Stimulated activated naive CD4-positive, alpha-beta T cell (primary cell): ENCODE results near the gene UQCC3.
"Not testable (repeated sequence)": the region's sequence is repeated elsewhere in the genome, so short reads cannot be mapped to it uniquely, and the experiment has no call there.

Experiments
- DNase-seq, 6 experiments: peaks; one replicate each; lab custom pipeline; 2025; lab: John Stamatoyannopoulos, UW

Gene UQCC3, protein sequence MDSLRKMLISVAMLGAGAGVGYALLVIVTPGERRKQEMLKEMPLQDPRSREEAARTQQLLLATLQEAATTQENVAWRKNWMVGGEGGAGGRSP

DNA sequence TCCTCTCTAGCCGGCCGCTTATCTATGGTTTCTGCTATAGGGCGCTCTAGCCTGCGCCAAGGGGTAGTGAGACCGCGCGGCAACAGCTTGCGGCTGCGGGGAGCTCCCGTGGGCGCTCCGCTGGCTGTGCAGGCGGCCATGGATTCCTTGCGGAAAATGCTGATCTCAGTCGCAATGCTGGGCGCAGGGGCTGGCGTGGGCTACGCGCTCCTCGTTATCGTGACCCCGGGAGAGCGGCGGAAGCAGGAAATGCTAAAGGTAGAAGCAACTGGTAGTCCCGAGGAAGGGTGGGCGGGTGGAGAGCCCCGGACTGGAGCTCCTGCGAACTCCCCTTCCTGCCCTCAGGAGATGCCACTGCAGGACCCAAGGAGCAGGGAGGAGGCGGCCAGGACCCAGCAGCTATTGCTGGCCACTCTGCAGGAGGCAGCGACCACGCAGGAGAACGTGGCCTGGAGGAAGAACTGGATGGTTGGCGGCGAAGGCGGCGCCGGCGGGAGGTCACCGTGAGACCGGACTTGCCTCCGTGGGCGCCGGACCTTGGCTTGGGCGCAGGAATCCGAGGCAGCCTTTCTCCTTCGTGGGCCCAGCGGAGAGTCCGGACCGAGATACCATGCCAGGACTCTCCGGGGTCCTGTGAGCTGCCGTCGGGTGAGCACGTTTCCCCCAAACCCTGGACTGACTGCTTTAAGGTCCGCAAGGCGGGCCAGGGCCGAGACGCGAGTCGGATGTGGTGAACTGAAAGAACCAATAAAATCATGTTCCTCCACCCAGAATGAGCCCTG, at the start of gene UQCC3, which contains the start of gene LBHD1:
TSS of gene UQCC3 (plus strand) at position 66 of the 782 bp plus-strand sequence. CDS start at position 139, 73 bp downstream.
TSS of gene LBHD1 (minus strand) at position 660 of the 782 bp plus-strand sequence. CDS start 2,236 bp downstream, outside the sequence.
- peak; percentile 48 to 86 (median 64) for DNase-seq

DNA sequence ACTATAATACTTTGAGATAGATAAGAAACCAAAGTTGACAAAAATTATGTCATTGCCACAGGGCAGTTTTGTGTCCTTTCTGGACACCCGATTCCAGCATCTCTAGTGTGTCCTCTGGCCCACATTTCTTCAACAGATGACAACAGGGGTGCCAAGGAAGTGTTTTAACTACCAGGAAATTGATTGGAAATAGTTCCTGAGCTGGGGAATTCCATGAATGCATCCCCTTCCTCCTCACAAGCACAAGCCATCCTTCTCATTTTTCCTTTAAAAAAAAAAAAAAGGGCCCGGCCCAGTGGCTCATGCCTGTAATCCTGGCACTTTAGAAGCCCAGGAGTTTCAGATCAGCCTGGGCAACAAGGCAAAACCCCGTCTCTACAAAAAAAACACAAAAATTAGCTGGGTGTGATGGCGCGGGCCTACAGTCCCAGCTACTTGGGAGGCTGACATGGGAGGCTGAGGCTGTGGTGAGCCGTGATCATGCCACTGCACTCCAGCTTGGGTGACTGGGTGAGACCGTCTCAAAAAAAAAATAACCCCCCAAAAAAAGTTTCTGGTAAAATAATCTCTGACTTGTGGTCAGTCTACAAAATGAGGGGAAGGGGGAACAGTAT, 48.9 kb upstream of the UQCC3 start:
- peak in 1 of 6 experiments; percentile 12 for DNase-seq

DNA sequence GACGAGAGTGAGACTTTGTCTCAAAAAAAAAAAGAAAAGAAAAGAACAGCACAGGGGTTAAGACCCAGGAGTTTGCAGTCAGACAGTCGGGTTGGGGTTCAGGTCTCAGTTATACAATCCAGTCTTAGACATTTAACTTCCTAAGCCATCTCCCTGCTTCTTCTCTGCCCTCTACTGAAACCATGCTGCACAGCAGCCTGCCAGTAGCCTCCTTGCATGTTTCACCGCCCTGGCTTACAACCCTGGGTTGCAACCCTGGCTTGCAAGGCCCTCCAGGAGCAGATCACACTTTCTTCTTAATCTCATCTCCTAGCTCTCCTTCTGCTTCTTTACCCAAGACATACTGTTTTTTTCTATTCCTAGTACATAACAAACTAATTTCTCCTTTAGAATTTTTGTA, 43.8 kb upstream of the UQCC3 start:
- no peak for DNase-seq

DNA sequence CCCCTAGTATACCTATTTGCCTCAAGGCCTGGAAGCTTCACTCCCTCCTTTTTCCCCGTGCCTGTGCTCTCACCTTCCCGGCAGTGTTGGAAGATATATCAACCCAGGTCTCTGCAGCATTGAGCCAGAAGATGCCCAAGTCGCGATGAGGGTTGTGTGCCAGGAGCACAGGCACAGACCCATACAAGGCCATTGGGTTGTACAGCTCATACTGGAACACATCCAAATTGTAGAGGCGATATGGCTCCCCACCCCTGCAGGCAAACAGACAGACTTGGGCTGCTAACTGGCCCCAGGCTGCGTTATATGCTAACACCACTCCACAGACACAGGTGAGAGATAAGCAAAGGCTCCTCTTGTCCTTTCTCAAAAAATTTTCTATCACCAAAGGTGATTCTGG, 39.0 kb upstream of the UQCC3 start:
- DNase-seq = no peak

DNA sequence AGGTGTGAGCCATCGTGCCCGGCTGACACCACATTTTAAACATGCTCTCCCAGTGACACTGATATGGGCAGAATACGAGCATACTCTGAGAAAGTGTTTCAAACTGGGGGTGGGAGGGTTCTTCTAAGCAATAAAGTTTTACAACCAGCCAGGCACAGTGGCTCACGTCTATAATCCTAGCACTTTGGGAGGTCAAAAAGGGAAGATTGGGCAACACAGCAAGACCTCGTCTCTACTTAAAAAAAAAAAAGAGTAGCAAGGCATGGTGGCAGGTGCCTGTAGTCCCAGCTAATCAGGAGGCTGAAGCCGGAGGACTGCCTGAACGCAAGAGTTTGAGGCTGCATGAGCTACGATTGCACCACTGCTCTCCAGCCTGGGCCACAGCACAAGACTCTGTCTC, 27.3 kb upstream of the UQCC3 start:
- no peak for DNase-seq

DNA sequence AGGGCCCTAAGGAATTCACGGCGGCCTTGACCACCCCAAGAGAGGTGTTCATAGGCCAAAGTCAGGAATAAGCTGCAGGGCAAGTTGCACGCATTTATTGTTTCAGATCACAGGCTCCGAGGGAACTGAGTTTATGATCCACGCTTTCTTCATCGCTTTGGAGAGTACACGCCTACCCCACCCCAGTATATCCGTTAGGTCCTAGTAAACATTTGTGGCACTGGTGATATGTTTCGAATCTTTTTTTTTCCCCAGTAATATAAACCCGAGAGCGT, 25.9 kb upstream of the UQCC3 start:
- DNase-seq = peak in 1 of 6 experiments; percentile 27

DNA sequence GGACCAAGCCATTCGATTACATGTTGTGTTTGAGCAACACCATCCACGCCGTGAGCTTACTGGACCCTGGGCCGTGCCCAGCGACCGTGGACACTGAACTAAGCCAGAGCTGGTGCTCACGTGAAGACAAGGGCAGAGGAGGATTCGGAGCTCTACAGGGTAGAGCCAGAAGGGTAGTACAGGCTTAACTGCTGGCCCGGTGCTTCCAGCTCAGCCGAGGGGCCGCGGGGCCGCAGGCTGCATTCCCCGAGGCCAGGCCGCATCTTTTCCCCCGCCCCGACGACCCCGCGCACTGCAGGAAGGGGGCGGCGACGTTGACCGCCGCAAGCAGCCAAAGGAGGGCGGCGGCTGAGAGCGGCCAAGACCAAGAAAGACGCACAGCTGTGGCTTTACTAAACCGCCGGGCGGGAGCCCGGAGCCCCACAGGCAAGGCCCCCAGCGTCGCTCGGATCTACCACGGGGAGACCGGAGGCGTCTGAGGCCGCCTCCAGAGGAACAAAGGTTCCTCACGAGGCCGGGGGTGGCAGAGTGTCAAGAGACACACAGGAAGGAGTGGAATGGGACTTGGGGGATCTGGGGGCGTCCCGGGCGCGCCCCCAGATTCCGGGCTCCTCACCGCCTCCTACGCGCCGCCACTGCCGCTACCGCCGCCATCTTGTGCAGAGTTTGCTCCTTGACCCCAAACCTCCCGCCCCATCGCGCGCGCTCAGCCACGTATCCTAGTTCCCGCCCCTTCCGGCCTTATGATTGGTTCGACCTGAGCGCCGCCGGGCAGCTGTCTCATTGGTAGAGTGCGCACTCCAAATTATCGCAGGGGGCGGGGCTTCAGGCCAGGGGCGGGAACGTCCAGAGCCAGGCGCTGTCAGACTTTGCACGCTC, 25.3 kb upstream of the UQCC3 start, which contains the start of gene GANAB:
TSS of gene GANAB (minus strand) at position 668 of the 879 bp plus-strand sequence. CDS start at position 654, 14 bp downstream.
- DNase-seq = peak; percentile 93 to 98 (median 96)

DNA sequence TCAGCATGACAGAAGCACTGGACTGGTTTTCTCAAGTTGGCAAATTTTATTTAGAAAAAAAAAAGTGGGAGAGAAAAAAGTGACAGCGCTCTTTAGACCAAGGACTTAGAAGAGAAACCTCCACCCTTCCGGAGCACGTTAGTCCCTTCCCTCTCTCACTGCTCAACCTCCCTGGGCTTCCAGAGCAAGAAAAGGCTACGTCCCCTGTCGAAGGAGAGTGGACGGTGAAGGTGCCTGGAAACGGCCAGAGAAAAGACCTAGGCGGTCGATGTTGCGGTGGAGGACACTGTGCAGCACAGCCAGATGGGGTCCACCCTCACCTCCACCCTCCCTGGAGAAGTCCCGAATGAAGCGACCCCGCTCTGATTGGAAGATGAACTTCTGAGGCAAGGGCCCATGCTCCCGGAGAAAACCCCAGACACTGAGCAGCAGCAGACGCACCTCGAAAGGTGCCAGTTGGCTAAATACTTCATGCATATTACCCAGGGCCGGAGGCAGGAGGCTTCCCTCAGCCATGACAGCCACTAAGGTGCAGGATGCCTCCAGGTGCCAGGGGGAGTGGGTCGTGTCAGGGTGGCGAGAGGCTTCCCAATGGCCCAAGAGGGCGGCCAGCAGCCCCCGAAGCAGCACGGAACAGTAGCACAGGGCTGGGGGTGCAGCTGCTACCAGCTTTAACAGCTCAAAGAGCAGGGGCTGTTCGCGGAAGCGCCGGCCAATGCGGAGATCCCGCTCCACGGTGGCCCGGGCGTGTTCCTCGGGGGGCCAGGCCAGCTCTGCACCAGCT, 24.5 kb upstream of the UQCC3 start:
- no peak for DNase-seq

DNA sequence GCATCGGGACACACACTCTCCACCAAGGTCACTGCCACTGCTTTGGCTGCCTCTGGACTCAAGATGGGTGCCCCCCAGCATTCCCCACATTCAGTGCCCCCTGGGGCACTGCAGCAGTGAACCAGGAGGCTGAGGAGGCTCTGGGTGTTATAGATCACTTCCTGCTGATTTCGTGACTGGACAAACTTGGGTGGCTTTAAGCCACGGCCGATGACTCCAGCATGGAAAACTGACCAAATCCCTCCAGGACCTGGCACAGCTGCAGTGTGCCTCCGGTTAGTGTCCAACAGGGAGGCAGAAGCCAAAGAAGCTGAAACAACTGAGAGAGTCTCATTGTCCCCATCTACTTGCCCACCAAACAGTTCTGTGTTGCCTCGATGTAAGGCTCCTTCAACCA, 23.9 kb upstream of the UQCC3 start:
- DNase-seq = no peak

DNA sequence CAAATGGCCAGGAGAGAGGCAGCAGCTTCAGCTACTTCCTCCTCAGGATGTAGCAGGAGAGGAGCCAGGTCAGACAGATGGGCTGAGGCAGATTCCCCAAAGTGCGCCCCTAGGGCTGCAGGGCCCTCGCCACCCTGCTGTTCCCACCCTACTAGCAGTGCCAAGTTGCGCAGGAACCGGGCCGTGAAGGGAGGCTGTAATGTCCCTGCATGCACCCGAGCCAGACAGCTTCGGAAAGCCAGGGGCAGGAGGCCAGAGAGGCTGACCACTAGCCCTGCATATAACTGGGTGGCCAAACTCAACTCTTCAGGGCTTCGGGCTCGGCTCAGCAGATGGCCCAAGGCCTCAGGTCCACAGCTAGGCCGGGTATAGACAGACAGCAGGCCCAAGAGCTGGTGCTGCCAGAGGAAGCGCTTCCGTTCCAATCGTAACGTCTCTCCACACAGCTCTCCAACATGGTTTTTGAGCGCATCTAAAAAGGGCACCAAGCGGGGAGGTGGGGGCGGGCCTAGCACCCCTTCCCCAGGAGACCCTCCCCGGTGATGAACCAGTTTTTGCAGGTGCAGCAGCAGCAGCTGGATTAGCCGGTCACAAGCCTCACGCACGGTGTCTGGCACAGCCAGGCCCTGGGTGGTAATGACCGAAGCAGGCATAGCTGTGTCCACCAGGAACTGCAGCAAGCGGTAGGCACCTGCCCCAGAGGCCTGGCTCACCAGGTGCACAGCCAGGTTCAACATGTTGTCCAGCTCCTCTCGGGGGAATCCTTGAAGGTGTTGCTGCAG, 23.1 kb upstream of the UQCC3 start:
- DNase-seq = no peak

DNA sequence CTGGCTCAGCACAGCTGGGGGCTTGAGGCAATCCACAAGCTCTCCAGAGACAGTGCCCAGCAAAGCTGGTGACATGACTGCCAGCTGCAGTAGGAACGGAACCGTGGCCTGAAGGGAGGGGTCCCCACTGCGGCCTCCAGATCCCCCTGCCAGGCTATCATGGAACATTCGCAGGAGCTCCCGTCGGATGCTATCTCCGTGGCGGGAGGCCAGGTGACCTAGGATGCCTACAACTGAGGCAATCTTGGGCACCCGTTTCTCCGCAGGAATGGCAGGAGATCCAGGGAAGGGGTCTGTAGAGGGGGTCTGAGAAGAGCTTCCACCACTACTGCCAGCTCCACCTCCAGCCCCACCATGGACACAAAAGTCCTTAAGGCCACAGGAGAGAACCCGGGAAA, 22.5 kb upstream of the UQCC3 start:
- no peak for DNase-seq

DNA sequence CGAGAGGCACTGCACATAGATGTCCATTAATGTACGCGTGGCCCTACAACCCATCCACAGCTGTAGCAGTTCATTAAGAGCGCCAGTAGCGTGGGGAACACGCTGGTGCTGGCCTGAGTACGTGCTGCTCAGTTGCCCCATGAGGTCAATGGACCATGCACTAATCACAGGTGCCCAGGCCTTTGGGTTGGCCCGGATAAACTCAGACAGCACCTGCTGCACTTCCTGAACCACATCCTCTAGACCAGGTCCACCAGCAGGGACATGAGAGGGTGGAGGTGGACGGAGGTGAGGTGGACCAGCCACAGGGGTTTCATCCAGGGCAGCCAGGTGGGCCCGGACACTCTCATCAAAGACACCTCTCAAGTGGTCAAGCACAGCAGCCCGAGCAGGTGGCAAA, 22.0 kb upstream of the UQCC3 start:
- no peak for DNase-seq

DNA sequence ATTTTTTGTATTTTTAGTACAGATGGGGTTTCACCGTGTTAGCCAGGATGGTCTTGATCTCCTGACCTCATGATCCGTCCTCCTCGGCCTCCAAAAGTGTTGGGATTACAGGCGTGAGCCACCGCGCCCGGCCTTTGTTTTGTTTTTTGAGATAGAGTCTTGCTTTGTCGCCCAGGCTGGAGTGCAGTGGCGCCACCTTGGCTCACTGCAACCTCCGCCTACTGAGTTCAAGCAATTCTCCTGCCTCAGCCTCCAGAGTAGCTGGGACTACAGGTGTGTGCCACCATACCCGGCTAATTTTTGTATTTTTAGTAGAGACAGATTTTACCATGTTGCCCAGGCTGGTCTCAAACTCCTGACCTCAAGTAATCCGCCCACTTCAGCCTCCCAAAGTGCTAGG, 21.2 kb upstream of the UQCC3 start:
- DNase-seq = not testable (repeated sequence)

DNA sequence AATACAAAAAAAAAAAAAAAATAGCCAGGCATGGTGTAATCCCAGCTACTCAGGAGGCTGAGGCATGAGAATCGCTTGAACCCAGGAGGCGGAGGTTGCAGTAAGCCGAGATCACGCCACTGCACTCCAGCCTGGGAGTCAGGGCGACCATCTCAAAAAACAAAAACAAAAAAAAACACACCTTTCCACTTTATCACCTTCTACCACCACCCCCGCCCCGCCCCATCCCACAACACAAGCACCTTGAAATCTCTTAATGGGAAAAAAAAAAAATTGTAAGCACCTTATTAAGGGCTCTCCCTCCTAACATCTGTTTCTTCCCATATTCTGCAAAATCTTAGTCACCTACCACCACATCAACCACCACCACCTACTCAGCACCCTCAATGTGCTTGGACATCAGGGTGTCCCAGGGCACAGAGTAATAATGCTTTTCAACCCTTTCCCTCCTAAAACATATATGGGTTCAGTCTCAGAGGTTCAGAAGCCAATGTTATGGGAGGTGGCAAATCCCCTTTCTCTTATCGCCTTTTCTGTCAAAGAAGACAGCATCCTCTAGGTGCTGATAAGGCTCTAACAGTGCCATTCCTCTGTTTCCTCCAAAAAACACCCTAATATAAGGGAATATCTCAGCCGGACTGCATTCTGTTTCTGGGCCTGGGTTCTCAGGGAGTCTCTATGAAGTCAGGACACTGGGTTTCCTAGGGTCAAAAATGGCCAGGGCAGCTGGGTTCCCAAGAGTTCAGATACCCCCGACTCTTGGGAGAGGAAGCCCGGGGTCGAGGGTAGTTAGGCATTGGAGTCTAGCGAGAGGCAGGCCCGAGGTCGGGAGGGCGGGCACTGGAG, 19.1 kb upstream of the UQCC3 start:
- peak in 2 of 6 experiments; percentile 21 to 40 for DNase-seq

DNA sequence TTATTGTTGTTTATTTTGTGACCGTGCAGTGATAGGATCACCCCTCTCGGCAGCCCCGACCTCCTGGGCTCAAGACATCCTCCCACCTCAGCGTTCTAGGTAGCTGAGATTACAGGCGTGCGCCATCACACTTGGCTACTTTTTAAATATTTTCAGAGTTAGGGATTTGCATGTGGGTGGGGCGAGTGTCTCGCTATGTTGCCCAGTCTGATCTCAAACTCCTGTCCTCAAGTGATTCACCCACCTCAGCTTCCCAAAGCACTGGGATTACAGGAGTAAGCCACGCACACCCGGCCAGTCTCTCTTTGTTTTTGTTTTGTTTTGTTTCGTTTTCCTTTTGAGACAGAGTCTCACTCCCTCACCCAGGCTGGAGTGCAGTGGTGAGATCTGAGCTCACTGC, 17.2 kb upstream of the UQCC3 start:
- DNase-seq = no peak

DNA sequence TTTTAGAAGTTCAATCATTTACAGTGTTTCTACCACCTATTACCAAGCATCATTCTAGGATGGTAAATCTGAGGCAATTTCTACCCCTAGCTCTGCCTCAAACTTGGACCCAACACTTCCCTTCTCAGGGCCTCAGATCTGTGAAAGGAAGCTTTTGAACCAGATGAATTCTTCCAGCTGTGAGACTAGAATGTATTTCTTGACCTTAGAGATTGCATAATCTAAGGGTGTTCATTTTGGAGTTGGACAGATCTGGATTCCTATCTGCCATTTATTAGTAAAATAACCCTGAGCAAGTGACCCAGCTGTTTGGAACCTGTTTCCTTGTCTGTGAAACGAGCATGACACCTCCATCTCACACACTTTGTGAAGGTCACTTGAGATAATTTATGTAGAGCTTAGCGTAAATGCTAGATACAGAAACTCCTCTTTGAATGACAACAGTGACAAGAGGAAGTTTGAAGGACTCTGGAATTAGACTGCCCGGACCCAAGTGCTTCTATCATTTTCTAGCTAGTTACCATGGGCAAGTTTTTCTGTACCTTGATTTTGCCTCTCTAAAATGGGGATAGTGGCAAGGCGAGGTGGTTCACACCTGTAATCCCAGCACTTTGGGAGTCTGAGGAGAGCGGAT, 14.6 kb upstream of the UQCC3 start:
- DNase-seq = no peak

DNA sequence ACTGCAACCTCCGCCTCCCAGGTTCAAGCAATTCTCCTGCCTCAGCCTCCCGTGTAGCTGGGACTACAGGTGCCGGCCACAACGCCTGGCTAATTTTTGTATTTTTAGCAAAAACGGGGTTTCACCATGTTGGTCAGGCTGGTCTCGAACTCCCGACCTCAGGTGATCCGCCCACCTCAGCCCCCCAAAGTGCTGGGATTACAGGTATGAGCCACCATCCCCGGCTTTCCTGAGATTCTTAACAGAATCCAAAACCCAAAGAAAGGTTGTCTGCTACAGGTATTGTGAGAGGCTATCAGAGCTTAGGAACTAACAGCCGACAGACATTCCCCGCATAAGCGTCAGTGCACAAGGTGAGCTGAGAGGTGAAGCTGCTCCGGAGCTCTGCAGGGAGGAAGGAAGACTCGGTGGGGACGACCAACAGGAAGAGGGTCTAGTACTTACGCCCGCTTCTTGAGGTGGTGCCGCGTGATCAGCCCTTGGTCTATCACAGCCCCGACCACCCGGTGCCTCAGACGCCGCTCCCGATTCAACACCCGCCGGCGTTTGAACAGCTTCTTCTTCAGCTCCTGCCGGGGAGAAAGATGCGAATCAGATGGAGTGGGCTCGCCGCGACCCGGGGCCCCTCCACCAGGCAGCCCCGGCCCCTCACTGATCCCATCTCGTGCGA, 6.9 kb upstream of the UQCC3 start:
- DNase-seq = peak in 1 of 6 experiments; percentile 56

DNA sequence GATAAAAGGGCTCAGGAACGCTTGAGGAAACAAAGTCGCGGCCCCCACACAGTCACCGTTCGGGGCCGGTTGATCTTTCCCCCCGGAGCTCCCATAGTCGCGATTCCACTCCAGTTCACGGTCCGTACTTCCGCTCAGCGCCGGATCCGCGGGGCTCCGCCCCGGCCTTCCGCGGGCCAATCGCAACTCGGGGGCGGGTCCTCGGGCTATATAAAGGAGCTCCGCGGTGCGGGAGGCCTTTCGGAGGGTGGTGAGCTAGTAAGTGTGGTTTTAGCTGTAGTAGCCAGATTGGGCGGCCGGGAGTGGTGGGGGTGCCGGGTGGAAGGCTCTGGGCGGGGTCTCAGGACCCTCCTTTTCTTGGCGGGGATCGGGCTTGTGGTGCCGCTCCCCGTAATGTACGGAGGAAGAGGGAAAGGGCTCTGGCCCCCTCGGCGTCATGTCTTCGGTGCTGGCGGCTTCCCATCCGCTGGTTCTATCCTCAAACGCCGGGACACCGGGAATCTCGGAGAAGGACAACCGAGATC, 6.3 kb upstream of the UQCC3 start, which contains the start of the genes C11orf98 and CSKMT:
TSS of gene C11orf98 (minus strand) at position 136 of the 524 bp plus-strand sequence. CDS start at position 95, 41 bp downstream.
TSS of gene CSKMT (plus strand) at position 238 of the 524 bp plus-strand sequence. CDS start 568 bp downstream, outside the sequence.
- DNase-seq = peak; percentile 90 to 96 (median 94)
